Right lobe of liver (tissue), 4 donors: Measurements from ENCODE around the gene NPSR1.

Experiments
- POLR2A ChIP-seq: fragments of 450-650 bp; IDR thresholded peaks from one replicate; pipeline ENCODE4 v1.6.1; 2017; ENCODE audit warnings: antibody characterized with exemption, mild to moderate bottlenecking
- TF ChIP-seq, protein P1 (sequence below), 4 donors: fragments of 200-600 bp in 3 of 4; fragments of 450-650 bp in 1 of 4; IDR thresholded peaks; one replicate each; pipeline versions ENCODE4 v1.5.1 to v1.8.0; 2016 to 2022; ENCODE audit warnings: antibody characterized with exemption in 4 of 4, mild to moderate bottlenecking in 2 of 4
- donor health status: DM: no; HTN: no; CAD: no.
- donor health status: DM: no; HTN: no; CAD: no.
- donor health status: DM: no; HTN: yes; CAD: no.

DNA sequence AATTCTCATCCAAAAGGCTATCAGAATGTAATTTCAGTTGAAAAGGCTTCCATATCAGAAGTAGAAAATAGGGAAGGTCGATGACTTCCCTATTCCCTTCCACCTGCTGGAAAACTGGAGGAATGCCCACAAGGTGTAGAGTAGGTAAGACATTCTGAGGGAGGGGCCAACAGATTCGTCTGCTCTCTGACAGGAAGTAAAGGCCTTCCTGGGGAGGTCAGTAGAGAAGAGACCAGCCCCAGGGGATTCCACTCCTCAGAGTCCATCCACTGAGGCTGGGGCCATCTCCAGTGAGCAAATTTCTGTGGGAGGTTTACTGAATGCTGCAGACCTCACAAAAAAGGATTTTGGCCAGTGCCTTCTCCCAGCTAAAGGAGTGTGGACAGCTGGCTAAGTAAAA, 19.5 kb downstream of the NPSR1 start:
- TF ChIP-seq, protein P1, sequence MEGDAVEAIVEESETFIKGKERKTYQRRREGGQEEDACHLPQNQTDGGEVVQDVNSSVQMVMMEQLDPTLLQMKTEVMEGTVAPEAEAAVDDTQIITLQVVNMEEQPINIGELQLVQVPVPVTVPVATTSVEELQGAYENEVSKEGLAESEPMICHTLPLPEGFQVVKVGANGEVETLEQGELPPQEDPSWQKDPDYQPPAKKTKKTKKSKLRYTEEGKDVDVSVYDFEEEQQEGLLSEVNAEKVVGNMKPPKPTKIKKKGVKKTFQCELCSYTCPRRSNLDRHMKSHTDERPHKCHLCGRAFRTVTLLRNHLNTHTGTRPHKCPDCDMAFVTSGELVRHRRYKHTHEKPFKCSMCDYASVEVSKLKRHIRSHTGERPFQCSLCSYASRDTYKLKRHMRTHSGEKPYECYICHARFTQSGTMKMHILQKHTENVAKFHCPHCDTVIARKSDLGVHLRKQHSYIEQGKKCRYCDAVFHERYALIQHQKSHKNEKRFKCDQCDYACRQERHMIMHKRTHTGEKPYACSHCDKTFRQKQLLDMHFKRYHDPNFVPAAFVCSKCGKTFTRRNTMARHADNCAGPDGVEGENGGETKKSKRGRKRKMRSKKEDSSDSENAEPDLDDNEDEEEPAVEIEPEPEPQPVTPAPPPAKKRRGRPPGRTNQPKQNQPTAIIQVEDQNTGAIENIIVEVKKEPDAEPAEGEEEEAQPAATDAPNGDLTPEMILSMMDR (IDR thresholded peaks at IDR 0.05) = no peak
- TF ChIP-seq POLR2A = no peak
